ENCODE results near the gene KLF15. TPM values are rescaled to one million over a fixed set of nuclear protein-coding genes. Genes with fewer than 3 reads are reported as not detected.

The KLF15 gene
- 44.6 TPM for total RNA-seq
- long read RNA-seq, partial matches to known transcripts, result 1 of 11 reads
- long read RNA-seq, other reads (novel, unspliced or antisense), result 10 of 11 reads

DNA sequence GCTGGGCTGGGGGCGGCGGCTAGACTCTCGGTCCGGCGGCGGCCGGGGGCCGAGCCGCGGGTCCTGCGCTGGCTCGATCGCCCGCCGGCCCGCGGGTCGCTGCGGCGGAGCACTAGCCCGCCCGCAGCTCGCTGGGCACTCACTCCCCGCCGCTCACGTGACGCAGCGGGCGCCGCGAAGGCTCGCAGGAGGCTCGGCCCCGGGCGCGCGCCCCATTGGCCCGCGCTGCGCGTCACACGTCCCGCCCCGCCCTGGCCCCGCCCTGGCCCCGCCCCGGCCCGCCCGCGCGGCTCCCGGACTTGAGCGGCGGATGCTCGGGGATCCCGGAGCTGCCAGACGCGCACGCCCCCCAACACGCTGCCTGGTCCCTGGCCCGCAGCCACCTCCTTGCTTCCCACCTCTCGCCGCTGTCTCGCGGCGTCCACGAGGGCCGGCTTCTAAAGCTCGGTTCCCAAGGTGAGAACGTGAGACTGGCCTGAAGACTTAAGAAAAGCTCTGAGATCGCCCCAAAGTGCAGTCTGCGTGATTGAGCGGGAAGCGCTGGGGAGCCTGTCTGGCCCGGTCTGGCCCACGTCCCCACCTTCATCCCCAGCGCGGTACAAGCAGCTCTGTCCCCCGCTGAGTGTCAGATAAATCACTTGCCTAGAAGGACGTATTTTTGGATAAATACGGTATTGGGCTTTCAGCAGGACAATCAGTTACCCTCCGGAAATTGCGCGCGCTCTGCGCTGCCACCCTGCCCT, at the start of gene KLF15:
Gene KLF15 (minus strand): TSS at position 114 of the 743 bp plus-strand sequence. CDS start 4,486 bp downstream, outside the sequence.
- intact Hi-C loops (cut with DNase I), result no loop called here
- DNase-seq, result peak; percentile 94
- Histone ChIP-seq H3K27ac (peak within 1 kb of the TSS; percentile 87), H3K4me3 (peak within 1 kb of the TSS; percentile 68), H3K27me3 (no peaks in the 10 kb centered on the region), H3K4me1 (peaks cover 32% of the 10 kb centered on the region), H3K36me3 (peaks cover 3% of the 10 kb centered on the region), H3K9me3 (no peaks in the 10 kb centered on the region)
- peak; percentile 84 for ATAC-seq
- TF ChIP-seq, protein P1, sequence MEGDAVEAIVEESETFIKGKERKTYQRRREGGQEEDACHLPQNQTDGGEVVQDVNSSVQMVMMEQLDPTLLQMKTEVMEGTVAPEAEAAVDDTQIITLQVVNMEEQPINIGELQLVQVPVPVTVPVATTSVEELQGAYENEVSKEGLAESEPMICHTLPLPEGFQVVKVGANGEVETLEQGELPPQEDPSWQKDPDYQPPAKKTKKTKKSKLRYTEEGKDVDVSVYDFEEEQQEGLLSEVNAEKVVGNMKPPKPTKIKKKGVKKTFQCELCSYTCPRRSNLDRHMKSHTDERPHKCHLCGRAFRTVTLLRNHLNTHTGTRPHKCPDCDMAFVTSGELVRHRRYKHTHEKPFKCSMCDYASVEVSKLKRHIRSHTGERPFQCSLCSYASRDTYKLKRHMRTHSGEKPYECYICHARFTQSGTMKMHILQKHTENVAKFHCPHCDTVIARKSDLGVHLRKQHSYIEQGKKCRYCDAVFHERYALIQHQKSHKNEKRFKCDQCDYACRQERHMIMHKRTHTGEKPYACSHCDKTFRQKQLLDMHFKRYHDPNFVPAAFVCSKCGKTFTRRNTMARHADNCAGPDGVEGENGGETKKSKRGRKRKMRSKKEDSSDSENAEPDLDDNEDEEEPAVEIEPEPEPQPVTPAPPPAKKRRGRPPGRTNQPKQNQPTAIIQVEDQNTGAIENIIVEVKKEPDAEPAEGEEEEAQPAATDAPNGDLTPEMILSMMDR (IDR thresholded peaks at IDR 0.05), result no peak

DNA sequence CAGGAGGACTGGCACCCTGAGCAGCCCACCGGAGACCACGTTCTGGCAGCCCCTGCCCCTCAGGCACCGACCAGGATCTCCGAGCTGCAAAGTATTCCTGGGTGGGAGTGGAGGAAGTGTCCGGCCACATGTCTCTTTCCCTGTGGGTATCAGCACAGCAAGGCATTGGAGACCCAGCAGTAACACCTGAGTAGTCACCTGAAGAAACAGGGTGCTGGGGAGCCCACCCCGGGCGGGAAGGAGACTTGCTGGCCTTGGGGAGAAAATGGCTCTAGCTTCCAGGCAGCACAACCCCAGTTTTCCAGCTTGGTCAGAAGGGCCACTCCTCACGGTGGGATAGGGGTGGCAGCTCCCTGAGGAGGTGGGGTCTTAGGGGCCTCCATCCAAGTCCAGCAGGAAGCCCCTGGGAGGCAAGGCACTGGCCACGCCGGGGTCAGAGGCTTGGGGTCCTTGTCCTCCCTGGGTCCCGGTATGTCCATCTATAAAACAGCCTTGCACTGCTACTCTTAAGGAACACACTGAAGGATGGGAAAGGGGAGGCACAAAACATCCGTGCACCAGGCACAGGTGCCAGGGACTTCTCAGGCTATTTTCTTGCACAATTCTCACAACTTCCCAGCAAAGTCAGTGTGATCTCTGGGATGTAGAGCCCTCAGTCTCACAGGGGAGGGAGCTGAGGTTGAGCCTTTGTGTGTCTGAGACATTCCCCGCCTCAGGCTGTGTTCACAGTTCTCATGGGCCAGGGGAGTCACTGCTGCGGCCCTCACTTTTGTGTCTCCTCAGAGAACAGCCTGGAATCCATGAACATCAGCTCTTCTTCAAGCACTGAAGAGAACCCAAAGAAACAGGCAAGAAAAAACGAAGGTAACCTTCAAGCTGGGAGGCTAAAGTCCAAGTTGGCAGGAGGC, 49.4 kb upstream of the KLF15 start:
- Histone ChIP-seq H3K4me1 (no peaks in the 10 kb centered on the region), H3K27ac (no peak overlapping the region), H3K27me3 (peaks cover 4% of the 10 kb centered on the region), H3K36me3 (no peaks in the 10 kb centered on the region), H3K4me3 (no peak overlapping the region), H3K9me3 (no peaks in the 10 kb centered on the region)
- no peak for ATAC-seq
- TF ChIP-seq, protein P1 (IDR thresholded peaks at IDR 0.05), result no peak
- no peak for DNase-seq
- intact Hi-C loops (cut with DNase I), result no loop called here

DNA sequence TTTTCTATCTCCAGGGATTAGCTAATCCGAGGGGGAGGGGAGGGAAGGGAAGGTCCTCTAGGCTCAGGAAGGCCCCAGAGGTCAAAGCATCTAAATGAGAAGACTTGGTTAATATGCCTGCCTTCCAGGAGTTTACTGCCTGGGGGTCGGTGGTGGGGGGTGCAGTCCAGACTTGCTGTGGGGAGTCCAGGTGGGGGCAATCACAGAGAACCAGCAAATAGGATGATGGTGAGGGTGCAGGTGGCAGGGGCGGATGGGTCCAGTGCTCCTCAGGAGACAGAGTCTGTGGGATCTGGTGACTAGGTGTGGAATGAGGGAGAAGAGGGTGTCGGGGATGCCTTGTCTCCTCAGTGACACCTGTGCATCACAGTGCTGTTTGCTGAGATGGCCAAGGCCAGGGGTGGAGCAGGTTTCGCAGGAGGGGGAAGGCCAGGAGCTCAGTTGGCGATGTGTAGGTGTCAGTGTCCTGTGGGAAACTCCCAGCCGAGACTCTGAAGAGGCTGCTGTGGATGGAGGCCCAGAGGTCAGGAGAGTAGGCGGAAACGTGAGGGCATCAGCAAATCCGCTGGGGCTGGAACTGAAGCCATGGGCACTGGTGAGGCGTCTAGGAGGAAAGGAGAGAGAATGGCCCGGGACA, 45.6 kb upstream of the KLF15 start:
- no peak for ATAC-seq
- Histone ChIP-seq H3K27ac (no peak overlapping the region), H3K9me3 (no peaks in the 10 kb centered on the region), H3K36me3 (no peaks in the 10 kb centered on the region), H3K27me3 (peaks cover 4% of the 10 kb centered on the region), H3K4me1 (no peaks in the 10 kb centered on the region), H3K4me3 (no peak overlapping the region)
- intact Hi-C loops (cut with DNase I), result no loop called here
- no peak for DNase-seq
- TF ChIP-seq, protein P1 (IDR thresholded peaks at IDR 0.05), result no peak

DNA sequence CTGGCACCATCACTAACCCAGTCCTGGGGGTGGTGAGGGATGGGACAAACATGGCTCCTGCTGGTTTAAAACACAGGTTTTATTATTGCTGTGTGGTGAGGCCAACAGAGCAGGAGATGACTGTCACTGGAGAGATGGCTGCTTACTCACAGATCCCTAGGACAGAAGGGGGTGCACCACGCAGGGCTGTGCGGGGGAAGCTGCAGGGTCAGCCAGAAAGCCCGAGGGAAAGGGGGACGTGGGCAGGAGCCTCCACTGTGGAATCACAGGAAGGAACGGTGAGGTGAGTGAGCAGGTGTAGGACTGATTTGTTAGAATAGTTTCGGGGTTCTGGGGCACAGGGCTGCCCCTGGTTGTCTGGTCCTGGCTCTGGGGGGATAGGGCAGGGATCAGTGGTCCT, 45.0 kb upstream of the KLF15 start:
- no peak for ATAC-seq
- intact Hi-C loops (cut with DNase I), result no loop called here
- no peak overlapping the region for H3K4me3 ChIP-seq
- H3K4me1 ChIP-seq, result no peaks in the 10 kb centered on the region
- no peaks in the 10 kb centered on the region for H3K9me3 ChIP-seq
- peak; percentile 38 for DNase-seq
- no peak overlapping the region for H3K27ac ChIP-seq
- no peaks in the 10 kb centered on the region for H3K36me3 ChIP-seq
- H3K27me3 ChIP-seq, result peaks cover 4% of the 10 kb centered on the region
- TF ChIP-seq, protein P1 (IDR thresholded peaks at IDR 0.05), result no peak

DNA sequence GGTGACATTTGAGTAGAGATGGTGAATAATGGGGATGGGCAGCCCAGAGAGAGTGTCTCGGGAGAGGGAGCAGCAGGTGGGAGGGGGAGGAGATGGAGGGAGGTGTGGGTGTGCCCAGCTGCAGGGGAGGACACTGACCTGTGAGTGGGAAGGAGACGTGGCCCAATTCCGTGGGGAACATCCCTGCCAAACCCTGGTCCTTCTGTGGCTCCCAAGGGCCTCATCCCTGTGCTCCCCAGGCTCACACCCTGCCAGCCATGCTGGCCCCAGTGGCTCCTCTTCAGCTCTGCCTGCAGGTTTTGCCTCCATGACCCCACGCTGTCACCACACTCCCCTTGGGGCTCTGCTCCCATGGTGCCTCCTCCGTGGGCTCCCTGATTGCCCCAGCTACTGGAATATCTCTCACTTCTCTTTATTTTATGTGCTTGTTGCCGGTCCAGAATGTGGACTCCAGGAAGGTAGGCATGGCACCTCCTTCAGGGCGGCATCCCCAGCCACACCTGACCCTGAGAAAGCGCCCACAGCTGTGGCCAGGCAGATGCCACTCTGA, 44.5 kb upstream of the KLF15 start:
- Histone ChIP-seq H3K9me3 (no peaks in the 10 kb centered on the region), H3K27me3 (peaks cover 4% of the 10 kb centered on the region), H3K4me3 (no peak overlapping the region), H3K36me3 (no peaks in the 10 kb centered on the region), H3K27ac (no peak overlapping the region), H3K4me1 (no peaks in the 10 kb centered on the region)
- intact Hi-C loops (cut with DNase I), result no loop called here
- TF ChIP-seq, protein P1 (IDR thresholded peaks at IDR 0.05), result no peak
- ATAC-seq (no peak), DNase-seq (peak; percentile 41)
